ENCODE measurements around the gene SLC9A2. TPM values are rescaled to one million over a fixed set of nuclear protein-coding genes. Genes with fewer than 3 reads are reported as not detected.

Gene SLC9A2
- total and polyA plus RNA-seq, 11 donors, result 0.03 to 0.46 (median 0.13) TPM; not detected in 2

- 68 to 76% (median 71%) methylated on average over 15 of the region's 15 CpGs for WGBS, 4 donors
- peaks cover 0 to 81% (median 48%) of the 10 kb centered on the region in 9 donors for H3K36me3 ChIP-seq
- intact Hi-C loops (cut with DNase I), result no loop called here
- H3K27ac ChIP-seq, result no peak overlapping the region
- no peaks in the 10 kb centered on the region for H3K4me1 ChIP-seq
- H3K9me3 ChIP-seq, result no peaks in the 10 kb centered on the region
- no peaks in the 10 kb centered on the region for H3K27me3 ChIP-seq
- peak in 2 of 4 donors; percentile 24 to 52 for ATAC-seq
- no peak for DNase-seq
- no peak overlapping the region for H3K4me3 ChIP-seq
- TF ChIP-seq POLR2A (IDR thresholded peaks at IDR 0.05) (no peak), CTCF (IDR thresholded peaks at IDR 0.05) (no peak)
These were observed 107.1 kb downstream of the SLC9A2 start for GRCh38 chr2:102726128-102727087.

- TF ChIP-seq POLR2A (IDR thresholded peaks at IDR 0.05) (no peak), CTCF (IDR thresholded peaks at IDR 0.05) (no peak)
- Histone ChIP-seq H3K27ac (peak overlapping the region in 1 of 12 donors; percentile 78), H3K9me3 (no peaks in the 10 kb centered on the region), H3K27me3 (no peaks in the 10 kb centered on the region), H3K36me3 (peaks cover 0 to 17% (median 14%) of the 10 kb centered on the region in 9 donors), H3K4me3 (peak overlapping the region in 10 of 12 donors; percentile 72 to 95 (median 81)), H3K4me1 (peaks cover 0 to 22% (median 11%) of the 10 kb centered on the region in 12 donors)
- 73 to 89% (median 81%) methylated on average over 15 of the region's 15 CpGs for WGBS, 4 donors
- DNase-seq, result no peak
- intact Hi-C loops (cut with DNase I), result no loop called here
- no peak for ATAC-seq
These were observed 116.2 kb downstream of the SLC9A2 start for GRCh38 chr2:102735416-102736109.

- DNase-seq, result peak in 1 of 5 donors; percentile 47
- peak; percentile 15 to 51 (median 24) for ATAC-seq
- Histone ChIP-seq H3K27me3 (no peaks in the 10 kb centered on the region), H3K4me3 (peak overlapping the region; percentile 47 to 95 (median 81)), H3K36me3 (peaks cover 0 to 12% (median 9%) of the 10 kb centered on the region in 9 donors), H3K4me1 (peaks cover 0 to 22% (median 11%) of the 10 kb centered on the region in 12 donors), H3K27ac (peak overlapping the region in 11 of 12 donors; percentile 45 to 80 (median 72)), H3K9me3 (no peaks in the 10 kb centered on the region)
- intact Hi-C loops (cut with DNase I), result no loop called here
- no peak for TF ChIP-seq CTCF (IDR thresholded peaks at IDR 0.05)
- no peak for TF ChIP-seq POLR2A (IDR thresholded peaks at IDR 0.05)
- WGBS, 4 donors, result 26 to 41% (median 35%) methylated on average over 6 of the region's 6 CpGs
These were observed 116.7 kb downstream of the SLC9A2 start for GRCh38 chr2:102736110-102736409.
